Stimulated activated CD8-positive, alpha-beta memory T cell treated with anti-CD3 and anti-CD28 coated beads, Interleukin-12 subunit alpha, Interleukin-12 subunit beta, amount 100 ng/mL, for 4 hours (primary cell): ENCODE data around the gene MGST2.
"Not testable (repeated sequence)": the region's sequence is repeated elsewhere in the genome, so short reads cannot be mapped to it uniquely, and the experiment has no call there.

Experiments
- DNase-seq: peaks from one replicate; pipeline ENCODE4 v3.0.0-alpha.2; 2020; ENCODE audit warnings: low read depth

Gene MGST2

DNA sequence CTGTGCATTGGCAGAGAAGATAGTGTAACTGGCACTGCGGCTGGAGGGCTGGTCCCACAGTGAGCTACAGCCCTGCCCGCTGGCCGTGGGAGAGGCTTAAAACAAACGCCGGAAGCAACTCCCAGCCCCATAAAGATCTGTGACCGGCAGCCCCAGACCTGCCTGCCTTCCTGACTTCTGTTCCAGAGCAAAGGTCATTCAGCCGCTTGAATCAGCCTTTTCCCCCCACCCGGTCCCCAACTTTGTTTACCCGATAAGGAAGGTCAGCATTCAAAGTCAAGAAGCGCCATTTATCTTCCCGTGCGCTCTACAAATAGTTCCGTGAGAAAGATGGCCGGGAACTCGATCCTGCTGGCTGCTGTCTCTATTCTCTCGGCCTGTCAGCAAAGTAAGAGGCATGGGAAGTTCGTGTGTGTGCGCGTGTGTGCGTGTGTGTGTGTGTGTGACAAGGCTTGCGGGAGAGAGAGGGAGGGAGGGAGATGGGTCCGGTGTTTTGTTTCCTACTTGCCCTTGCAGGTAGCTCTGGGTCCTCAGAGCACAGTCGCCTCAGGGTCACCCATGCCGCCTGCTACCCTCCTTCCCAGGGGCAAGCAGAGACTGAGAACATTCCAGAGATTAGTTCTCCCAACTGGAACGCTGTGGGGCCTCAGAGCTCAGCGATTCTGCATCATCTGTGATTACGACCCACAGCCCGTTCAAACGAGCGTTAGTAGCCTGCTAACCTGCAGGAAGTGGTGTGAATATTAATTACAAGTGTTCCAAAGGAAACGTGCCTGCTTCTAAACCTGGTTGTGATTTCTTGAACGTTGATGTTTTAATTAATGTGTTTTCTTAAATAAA is at the start of gene MGST2:
Gene MGST2, plus strand, starts transcription at position 130 of the 840 bp plus-strand sequence. Its CDS starts 201 bp downstream, at position 331.
- no peak for DNase-seq

DNA sequence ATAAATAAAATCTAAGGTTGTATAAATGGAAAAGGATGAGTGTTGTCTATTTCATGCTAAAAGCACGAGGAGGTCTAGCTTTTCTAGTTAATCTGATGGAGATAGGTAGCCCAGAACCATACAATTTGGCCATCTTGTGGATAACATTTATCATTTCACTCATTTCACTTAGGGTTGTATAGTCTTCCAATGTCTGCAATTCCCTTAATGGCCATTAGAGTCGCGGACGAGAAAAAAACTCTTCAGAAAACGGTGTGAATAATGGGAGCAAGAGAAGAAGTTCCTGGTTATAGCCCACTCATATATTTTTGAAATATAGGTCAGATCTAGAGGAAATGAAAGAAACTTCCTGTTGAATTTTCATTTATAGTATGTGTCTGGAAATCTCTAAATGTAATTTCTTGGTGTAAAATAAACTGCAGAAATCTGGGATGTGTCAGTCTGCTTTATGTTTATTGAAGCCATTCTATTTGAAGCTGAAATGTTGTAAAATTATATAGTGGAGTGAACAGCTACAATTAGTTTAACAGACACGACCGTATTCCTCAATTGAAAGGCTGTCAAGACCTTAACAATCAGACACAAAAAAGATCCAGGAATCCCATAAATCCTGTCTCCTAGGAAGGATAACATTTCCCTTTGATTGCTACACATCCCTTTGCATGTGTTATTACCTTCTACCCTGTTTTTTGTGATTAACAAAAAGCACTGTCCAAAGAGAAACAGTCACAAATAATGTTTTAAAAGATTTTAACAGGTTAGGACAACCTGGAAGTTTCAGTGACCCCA is 47.7 kb upstream of the MGST2 start:
- no peak for DNase-seq

DNA sequence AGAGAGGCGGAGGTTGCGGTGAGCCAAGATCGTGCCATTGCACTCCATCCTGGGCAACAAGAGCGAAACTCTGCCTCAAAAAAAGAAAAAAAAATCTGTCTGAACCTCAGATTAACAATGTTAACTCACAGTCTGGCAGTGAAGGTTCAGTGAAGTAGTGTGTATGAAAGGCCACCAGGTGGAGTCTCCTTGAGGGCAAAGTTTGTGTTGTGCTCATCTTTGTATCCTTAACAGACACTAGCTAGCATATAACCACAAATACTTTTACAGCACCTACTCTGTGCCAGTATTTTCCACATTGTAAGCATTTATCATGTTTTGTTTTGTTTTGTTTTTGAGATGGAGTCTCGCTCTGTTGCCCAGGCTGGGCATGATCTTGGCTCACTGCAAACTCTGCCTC is 46.0 kb upstream of the MGST2 start:
- DNase-seq: no peak

DNA sequence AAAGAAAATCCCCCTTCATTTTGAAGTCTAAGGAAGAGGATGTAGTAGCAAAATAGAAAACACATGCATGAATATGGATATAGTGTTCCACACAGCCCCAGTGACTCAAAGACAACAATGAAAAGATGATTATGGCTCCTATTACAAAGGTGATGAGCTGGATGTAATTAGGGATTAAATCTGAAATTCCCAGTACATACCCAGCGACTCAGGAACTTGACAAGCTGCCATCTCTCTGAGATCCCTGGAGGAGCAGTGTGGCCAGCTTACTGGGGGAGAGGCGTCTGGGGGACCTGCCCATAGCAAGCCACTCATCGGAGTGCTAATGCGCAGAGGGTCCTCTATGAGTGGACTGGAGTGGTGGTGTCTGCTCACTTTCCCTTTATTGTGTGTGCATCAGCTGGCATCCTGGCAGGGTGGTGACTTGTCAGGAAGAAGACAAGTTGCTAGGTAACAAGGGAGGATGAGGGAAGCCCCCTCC is 42.7 kb upstream of the MGST2 start:
- no peak for DNase-seq

DNA sequence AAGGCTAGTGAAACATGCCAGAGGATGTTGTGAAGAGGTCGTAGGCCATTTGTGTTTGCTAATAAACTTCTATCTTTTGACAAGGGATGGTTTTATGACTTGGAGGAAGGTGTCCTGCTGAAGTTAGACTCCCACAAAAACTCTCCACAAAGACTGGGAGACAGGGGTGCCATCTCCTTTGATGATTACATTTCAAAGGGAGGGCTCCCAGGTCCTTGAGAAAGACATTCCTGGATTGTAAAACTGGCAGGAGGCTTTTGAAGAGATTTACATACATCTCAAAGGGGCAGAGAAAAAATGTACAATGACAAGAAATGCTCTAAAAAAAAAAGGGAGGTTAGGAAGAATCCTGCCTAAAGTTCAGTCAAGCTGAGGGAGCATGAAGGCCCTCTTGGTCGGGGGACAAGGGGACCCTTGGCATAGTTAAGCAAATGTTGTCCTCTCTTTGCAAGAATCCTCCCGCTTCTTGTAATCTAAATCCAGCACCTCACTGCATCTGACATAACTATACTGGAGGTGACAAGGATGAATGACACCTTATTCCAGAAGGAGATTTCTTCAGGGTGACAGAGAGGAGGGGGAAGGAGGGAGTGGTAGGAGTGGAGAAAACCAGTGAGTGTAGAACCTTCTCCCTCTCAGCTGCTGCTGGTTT is 41.1 kb upstream of the MGST2 start:
- no peak for DNase-seq

DNA sequence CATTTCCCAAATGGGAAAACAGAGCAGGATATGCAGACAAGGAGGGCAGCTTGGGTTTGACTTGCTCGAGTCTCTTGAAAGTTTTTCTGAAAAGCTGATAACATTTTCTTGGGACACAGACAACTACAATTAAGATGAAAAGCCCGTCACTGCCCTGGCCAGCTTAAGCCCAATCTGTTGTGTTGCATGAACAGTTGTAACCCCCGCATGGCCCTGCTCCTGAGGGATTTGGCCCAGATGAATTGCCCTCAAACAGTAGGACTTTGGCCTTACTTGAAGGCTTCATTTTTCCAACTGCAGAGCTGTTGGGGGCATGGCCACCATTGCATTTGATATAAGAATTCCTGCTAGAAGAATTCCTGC is 40.5 kb upstream of the MGST2 start:
- DNase-seq: no peak

DNA sequence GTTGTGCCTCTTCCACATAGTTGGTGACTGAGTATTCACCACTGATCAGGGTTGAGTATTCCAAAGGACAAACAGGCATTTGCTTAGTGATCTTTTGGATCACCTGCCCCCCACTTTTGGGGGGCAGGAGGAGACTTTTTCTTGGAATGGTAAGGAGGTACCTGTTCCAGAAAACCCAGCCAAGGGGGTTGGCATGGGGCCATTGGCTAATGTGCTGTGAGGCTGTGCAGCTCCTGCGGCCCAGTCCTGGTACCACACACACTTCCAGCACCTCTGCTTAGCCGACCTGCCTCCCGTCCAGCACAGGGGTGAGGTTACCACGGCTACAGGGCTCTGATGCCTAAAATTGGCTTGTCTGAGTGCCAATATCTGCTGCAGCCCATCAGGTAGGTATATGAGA is 40.1 kb upstream of the MGST2 start:
- DNase-seq: no peak

DNA sequence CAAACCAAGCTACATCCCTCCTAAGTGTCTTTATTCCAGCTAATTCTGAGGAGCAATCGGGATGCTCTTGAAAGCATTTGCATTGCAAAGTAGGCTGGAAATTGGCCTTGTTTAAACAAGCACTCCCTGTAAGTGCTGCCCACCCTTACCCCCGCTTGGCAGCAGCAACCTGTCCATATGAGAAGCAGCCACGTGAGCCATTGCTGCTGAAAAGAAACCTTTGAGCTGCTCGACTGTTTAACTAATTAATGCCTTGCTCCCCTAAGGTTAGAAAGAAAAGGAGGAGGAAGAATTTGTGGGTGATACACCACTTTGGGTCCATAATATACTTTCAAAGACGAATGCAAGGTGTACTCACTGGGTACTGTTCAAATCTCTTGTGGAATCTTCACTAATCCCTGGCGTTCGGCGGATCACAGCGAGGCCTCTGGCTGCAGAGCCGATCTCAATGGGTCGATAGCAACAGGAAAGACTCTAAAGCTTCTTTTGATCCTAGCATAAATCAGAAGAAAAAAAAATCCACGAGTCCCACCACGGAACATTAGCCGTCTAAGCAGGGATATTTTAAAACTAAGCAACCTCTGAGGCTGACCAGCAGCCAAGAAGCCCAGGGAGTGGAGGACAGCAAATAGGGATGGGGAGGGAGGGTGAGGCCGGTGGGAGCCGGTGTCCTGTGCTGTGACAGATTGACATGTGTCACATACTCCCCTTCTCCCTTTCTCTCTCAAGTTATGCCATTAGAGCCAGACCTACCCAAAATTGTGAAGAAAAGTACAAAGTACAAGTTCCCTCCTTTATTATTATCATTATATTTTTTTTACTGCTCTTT is 37.2 kb upstream of the MGST2 start:
- DNase-seq: no peak

DNA sequence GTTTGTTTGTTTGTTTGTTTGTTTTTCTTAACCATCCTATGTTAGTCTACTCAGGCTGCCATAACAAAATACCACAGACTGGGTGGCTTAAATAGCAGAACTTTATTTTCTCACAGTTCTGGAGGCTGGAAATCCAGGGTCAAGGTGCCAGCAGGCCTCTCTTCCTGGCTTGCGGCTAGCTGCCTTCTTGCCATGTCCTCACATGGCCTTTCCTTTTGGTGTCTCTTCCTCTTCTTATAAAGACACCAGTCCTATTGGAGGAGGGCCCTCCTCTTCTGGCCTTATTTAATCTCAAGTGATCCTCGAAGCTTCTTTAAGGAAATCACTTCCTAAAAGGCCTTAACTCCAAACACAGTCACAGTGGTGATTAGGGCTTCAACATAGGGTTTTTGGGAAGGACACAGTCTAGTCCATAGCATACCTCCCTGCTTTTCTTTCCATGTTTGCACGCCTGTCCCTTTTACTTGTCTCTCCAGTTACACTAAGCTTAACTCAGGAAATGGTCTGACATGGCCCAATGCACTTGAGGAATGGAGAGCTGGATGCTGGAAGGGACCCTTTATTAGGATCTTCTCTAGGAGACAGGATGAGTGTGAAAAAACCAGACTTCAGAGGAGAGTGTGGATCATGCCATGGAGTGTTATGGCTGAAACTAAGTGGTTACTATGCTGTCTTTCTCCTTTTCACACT is 36.0 kb upstream of the MGST2 start:
- DNase-seq: no peak

DNA sequence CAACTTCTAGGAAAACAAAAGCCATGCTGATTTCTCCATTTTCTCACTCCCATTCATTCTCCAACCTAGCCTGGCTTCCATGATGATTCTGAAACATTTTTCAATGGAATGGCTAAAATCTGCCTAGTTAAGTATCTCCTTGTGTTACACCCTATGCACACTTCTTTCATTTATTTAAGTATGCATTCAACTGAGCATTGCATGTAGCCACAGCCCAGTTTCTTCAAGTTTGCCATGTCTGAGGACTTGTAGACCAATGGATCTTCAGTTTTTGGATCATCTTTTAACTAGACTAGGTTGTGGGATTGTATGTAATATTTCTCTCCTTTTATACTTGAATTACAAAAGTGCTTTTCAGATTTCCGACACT is 35.5 kb upstream of the MGST2 start:
- no peak for DNase-seq

DNA sequence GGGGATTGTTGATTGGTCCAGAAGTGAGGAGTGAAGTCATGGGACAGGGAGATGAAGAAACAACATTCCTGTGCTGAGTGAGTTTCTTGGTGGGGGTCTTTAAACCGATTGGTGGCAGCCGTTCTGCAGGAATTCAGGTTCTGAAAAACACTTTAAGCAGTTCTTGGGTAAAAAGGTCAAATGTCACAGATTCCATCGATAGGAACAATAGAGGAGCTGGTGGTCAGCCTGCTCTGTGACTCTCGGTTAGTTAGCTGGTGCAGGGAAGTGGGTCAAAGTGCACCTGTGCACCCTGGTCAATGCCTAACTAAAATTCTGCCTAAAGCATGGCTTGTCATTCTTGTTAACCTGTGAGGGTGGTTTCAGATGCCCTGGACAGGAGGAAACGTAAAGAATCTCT is 34.6 kb upstream of the MGST2 start:
- DNase-seq: no peak

DNA sequence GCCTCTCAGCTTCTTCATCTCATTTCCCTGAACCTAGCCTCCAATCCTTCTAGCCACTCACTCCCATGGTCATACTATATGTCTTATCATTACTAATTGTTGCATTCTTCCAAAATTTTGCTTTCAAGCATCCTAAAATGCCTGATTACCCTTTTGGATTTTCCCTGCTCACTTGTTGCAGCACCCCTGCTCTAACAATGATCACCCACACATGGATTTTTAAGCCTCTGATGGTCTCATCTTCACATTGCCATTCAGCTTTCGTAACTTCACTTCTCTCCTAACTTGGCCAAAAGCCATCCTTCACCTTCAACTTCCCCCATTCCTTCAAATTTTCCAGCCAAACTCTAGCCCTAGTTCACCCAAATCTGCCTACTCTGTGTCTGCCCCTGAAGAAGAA is 33.8 kb upstream of the MGST2 start:
- no peak for DNase-seq

DNA sequence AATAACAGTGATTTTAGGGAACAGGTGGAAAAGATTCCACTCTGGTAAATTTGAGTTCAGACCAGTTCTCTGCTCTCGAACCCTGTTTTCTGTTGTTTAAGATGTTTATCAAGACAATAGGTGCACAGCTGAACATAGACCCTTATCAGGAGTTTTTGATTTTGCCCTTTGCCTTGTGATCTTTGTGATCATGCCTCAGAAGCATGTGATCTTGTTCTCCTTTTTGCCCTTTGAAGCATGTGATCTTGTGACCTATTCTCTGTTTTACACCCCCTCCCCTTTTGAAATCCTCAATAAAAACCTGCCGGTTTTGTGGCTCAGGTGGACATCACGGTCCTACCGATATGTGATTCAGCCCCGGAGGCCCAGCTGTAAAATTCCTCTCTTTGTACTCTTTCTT is 32.9 kb upstream of the MGST2 start:
- DNase-seq: not testable (repeated sequence)

DNA sequence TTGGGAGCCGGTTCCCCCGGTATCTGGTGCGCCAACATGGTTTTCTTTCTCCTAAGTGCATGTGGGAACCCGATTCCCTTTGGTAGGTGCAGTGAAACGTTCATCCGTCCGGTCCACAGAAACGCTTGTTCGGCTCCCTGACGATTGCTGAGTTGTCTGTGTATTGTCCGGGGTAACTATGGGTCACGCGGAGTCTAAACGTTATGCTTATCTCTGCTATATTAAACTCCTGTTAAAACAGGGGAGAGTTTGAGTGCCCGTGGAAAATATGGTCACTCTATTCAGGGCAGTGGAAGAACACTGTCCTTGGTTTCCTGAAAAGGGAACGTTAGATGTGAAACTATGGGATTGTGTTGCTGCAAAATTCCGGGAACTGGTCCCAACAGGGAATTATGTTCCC is 32.4 kb upstream of the MGST2 start:
- DNase-seq: no peak

DNA sequence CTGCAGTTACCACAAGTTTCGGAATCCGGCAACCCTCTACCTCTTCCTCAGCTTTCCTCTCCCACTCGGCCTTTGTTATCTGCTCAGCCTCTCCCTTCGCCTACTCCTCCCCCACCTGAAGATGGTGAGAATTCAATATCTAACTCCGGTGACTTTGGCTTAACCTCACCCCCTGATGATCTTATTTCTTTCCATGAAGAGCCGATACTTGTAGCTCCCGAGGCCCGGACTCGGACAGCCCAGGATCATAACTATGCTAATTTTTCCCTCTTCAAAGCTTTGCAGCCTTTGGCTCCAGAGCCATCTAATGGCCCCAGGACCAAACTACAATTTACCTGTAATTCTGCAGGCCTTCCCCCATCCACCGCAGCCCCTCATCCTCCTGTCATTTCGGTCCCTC is 32.0 kb upstream of the MGST2 start:
- no peak for DNase-seq

DNA sequence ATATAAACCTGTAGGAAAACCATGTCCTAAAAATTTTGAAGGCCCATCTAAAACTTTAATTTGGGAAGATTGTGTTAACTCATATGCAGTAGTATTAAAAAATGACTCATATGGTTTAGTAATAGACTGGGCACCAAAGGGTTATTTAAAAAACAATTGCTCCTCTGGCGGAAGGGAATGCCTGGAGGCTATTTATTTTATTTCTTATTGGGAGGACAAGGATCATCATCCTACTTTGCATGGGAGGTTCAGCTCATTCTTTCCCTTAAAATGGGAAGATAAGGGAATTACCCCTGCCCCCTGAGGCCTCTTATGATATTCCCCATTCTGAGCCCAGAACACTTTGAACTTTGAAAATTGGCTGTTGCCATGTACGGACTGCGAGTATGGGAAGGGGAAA is 29.7 kb upstream of the MGST2 start:
- DNase-seq: no peak

DNA sequence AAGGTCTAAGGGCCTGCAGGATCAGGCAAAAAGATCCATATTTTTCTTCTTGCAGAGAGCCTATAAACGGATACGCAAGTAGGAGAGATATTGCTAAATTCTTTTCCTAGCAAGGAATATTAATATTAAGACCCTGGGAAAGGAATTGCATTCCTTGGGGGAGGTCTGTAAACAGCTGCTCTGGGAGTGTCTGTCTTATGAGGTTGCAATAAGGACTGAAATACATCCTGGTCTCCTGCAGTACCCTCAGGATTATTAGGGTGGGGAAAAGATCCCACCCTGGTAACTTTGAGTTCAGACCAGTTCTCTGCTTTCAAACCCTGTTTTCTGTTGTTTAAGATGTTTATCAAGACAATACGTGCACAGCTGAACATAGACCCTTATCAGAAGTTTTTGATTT is 27.3 kb upstream of the MGST2 start:
- DNase-seq: not testable (repeated sequence)

DNA sequence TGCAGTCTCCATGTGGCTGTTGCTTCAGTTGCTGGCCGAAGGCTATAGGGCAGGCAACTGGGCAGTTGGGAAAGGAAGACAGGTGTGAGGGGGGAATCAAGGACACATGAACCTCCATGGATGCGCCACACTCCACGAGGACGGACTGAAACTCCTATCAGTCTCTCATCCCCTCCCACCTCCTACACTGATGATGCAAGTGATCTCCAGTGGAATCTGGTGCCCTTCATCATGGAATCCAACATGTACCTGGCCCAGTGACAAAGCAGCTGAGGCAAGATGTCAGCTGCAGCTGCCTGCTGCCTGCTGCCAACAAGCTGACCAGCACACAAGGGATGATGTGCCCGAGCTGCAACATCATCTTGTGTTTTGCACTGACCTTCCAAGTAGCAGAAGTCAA is 26.0 kb upstream of the MGST2 start:
- DNase-seq: no peak

DNA sequence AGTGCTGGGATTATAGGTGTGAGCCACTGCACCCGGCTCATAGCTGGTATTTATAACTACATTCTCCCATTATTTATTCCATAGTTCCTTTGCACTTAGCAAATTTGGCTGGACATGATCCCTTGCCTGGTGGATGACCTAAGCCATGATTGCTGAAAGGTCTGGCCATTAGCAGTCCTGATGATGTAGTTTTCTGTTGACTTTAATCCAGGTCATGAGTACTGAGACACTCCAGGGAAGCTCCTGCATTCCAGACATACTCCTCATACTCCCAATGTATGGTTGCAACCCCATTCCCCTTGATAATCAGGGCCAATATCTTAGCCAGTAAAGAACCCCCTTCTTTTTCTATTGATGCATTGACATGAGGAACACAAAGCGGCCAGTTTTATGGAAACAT is 24.4 kb upstream of the MGST2 start:
- DNase-seq: no peak

DNA sequence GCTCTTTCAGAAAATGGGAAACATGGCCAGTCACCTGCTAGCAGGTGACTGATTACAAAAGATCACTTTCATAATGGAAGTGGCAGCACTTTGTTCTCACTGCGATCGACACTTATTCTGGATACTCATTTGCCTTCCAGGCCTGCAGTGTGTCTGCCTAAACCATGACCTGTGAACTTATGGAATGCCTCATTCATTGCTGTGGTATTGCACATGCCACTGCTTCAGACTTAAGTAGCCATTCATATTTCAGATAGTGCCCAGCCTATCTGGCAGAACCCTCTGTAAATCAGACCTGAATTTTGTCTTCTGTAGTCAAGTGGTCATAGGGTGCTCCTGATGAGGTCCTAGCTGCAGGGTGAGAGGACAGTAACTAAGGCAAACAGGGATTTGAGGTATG is 23.3 kb upstream of the MGST2 start:
- no peak for DNase-seq
